T-cell (primary cell): Measurements from ENCODE around the gene DNAI2. TPM values are rescaled to one million over a fixed set of nuclear protein-coding genes. Genes with fewer than 3 reads are reported as not detected.

Source experiments
- ATAC-seq, 4 experiments: fragments of 200-7000 bp in 3 of 4; fragments of 150-1000 bp in 1 of 4; cut with Tn5 transposase; replicated peaks in 1 of 4; 1 replicate in 3 of 4; 2 replicates in 1 of 4; pipeline ENCODE4 v1.10.0; 2021; ENCODE audit warnings: moderate library complexity in 3 of 4, mild to moderate bottlenecking in 2 of 4, moderate number of reproducible peaks in 1 of 4
- CTCF ChIA-PET, 2 donors: fragments of 300-600 bp; sonication (Branson Sonifier 250); formaldehyde crosslinking; loops; one replicate each; lab custom pipeline; 2022; ENCODE audit warnings: antibody characterized with exemption in 2 of 2; lab: Charles Lee
- POLR2A ChIA-PET, 2 donors: fragments of 300-600 bp; sonication (Branson Sonifier 250); formaldehyde crosslinking; loops; one replicate each; lab custom pipeline; 2022; ENCODE audit warnings: antibody characterized with exemption in 2 of 2; lab: Charles Lee
- DNase-seq, 35 experiments: peaks; one replicate each; pipeline versions ENCODE4 v3.0.0 to v3.0.0-alpha.2; 2013 to 2023
- H3K27ac ChIP-seq: one replicate; pipeline ENCODE4 v1.5.1; 2013; ENCODE audit warnings: low read length
- H3K27me3 ChIP-seq, 2 experiments: replicated peaks in 1 of 2; 1 replicate in 1 of 2; 2 replicates in 1 of 2; pipeline versions ENCODE4 v1.6.1 to v1.7.0; 2013; ENCODE audit warnings: low read length in 1 of 2, mixed read lengths in 1 of 2; ENCODE audit not compliant: control insufficient read depth in 2 of 2, insufficient read depth in 2 of 2; ENCODE audit errors: extremely low read depth in 1 of 2
- H3K36me3 ChIP-seq, 2 donors: 1 replicate in 1 of 2; 2 replicates in 1 of 2; pipeline versions ENCODE4 v1.6.1 to v1.7.0; 2013; ENCODE audit warnings: low read length in 1 of 2; ENCODE audit not compliant: control insufficient read depth in 2 of 2, insufficient read depth in 1 of 2; ENCODE audit errors: extremely low read depth in 1 of 2
- H3K4me1 ChIP-seq, 2 experiments: 1 replicate in 1 of 2; 2 replicates in 1 of 2; pipeline versions ENCODE4 v1.6.1 to v1.7.0; 2013; ENCODE audit warnings: low read length in 2 of 2, mixed read lengths in 1 of 2; ENCODE audit not compliant: insufficient read depth in 2 of 2, control insufficient read depth in 1 of 2; ENCODE audit errors: extremely low read depth in 1 of 2
- H3K4me3 ChIP-seq, 2 donors: 1 replicate in 1 of 2; 2 replicates in 1 of 2; pipeline versions ENCODE4 v1.5.1 to v1.7.0; 2013; ENCODE audit warnings: mild to moderate bottlenecking in 2 of 2, low read length in 1 of 2, moderate library complexity in 1 of 2; ENCODE audit not compliant: control insufficient read depth in 1 of 2; ENCODE audit errors: extremely low read depth in 1 of 2
- H3K9me3 ChIP-seq: 2 replicates; pipeline ENCODE4 v1.7.0; 2013
- H3K27ac Mint-ChIP-seq, 2 donors: one replicate each; pipeline ENCODE4 v1.8.0; 2020 to 2021; ENCODE audit warnings: mild to moderate bottlenecking in 2 of 2, mixed read lengths in 2 of 2
- H3K27me3 Mint-ChIP-seq, 2 donors: one replicate each; pipeline ENCODE4 v1.8.0; 2021 to 2022; ENCODE audit warnings: mixed read lengths in 2 of 2
- H3K36me3 Mint-ChIP-seq: one replicate; pipeline ENCODE4 v1.8.0; 2021; ENCODE audit warnings: mixed read lengths
- H3K4me1 Mint-ChIP-seq, 3 donors: one replicate each; pipeline ENCODE4 v1.8.0; 2020 to 2022; ENCODE audit warnings: mixed read lengths in 3 of 3, mild to moderate bottlenecking in 1 of 3
- H3K4me3 Mint-ChIP-seq, 3 donors: one replicate each; pipeline ENCODE4 v1.8.0; 2020 to 2022; ENCODE audit warnings: mild to moderate bottlenecking in 3 of 3, mixed read lengths in 3 of 3, moderate library complexity in 3 of 3
- H3K9me3 Mint-ChIP-seq, 3 donors: one replicate each; pipeline ENCODE4 v1.8.0; 2020 to 2022; ENCODE audit warnings: mixed read lengths in 3 of 3
- WGBS: methylation state at CpG from one replicate; pipeline ENCODE4 v1.1.5; 2013; ENCODE audit warnings: missing lambda C conversion rate; ENCODE audit not compliant: insufficient coverage; 5-methylcytosine and 5-hydroxymethylcytosine counted together
- total RNA-seq, 35 experiments: library from RNA in 6 of 35; stranded (reverse) in 6 of 35; fragments of 120-200 nt in 1 of 35; gene quantifications; one replicate each; pipeline versions ENCODE4 v1.2.1 to v1.2.4 and lab custom pipeline; 2013 to 2026

DNAI2 gene
- total RNA-seq, 5 donors from 2014 or later (not counting 1 experiment from before 2014, with no cell fraction given), result 0.80 to 5.3 (median 1.7) TPM

DNA sequence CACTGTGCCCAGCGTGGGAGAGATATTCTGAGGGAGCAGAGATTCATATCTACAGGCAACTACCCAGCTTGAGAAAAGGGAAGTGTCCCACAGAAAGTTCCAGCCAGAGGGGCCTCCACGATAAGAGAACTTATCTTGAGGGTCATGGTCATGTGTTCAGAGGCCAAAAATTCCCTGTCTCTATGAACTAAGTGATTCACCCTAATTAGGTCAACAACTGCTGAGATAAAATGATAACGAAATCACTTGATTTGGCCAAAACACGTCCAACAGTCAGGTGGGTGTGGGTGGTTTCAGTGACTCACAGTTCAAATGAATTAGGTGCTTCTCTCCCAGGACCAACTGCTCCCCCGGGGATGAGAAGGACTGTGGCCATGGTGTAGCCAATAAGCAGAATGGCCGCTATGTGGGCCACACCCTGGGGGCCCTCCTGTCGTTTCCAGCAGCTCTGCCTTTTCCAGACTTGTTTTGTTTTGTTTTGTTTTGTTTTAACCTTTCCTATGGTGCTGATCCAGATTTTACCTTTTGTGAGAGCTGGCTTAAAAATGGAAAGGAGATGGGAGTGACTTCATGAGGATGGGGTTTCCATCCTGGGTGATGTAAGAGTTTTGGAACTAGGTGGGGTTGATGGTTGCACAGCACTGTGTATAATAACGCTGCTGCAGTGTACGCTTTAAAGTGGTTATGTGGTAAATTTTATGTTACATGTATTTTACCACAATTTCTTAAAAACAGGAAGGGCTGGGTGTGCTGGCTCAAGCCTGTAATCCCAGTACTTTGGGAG lies 8.7 kb downstream of the DNAI2 start:
- H3K9me3 ChIP-seq, result no peaks in the 10 kb centered on the region
- no peaks in the 10 kb centered on the region for H3K36me3 Mint-ChIP-seq
- peaks cover 4 to 63% of the 10 kb centered on the region in 2 experiments for H3K4me1 ChIP-seq
- peak in 33 of 35 experiments; percentile 23 to 75 (median 41) for DNase-seq
- peaks cover 44 to 66% (median 50%) of the 10 kb centered on the region in 3 donors for H3K4me1 Mint-ChIP-seq
- H3K27ac Mint-ChIP-seq, result peak overlapping the region; percentile 95 to 99
- 17% methylated on average over 3 of the region's 9 CpGs for WGBS
- H3K36me3 ChIP-seq, result no peaks in the 10 kb centered on the region
- H3K27me3 ChIP-seq, result no peaks in the 10 kb centered on the region
- no peaks in the 10 kb centered on the region for H3K9me3 Mint-ChIP-seq
- CTCF ChIA-PET, result interaction anchor here (0.6 to 0.7 kb wide), 2 partner anchors 99 to 1678 kb away, joined by 3 read pairs; no protein-coding TSS in a partner anchor
- H3K4me3 ChIP-seq, result no peak overlapping the region
- H3K27me3 Mint-ChIP-seq, result no peaks in the 10 kb centered on the region
- ATAC-seq, result peak; percentile 68 to 83 (median 80)
- H3K4me3 Mint-ChIP-seq, result peak overlapping the region; percentile 48 to 64 (median 57)
- POLR2A ChIA-PET, result no interaction called here
- peak overlapping the region; percentile 91 for H3K27ac ChIP-seq

DNA sequence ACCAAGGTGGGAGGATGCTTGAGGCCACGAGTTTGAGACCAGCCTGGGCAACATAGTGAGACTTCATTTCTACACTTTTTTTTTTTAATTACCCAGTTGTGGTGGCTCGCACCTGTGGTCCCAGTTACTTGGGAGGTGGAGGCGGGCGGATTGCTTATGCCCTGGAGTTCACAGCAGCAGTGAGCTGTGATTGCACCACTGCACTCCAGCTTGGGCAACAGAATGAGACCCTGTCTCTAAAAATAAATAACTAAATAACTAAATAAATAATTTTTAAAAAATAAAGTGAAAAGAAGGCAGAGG lies 9.3 kb downstream of the DNAI2 start:
- Mint-ChIP-seq H3K27me3 (no peaks in the 10 kb centered on the region), H3K4me1 (peaks cover 41 to 67% (median 51%) of the 10 kb centered on the region in 3 donors), H3K4me3 (peak overlapping the region in 2 of 3 donors; percentile 57 to 64), H3K27ac (peak overlapping the region; percentile 95 to 99), H3K9me3 (no peaks in the 10 kb centered on the region), H3K36me3 (no peaks in the 10 kb centered on the region)
- Histone ChIP-seq H3K4me1 (peaks cover 4 to 63% of the 10 kb centered on the region in 2 experiments), H3K36me3 (no peaks in the 10 kb centered on the region), H3K9me3 (no peaks in the 10 kb centered on the region), H3K27me3 (no peaks in the 10 kb centered on the region), H3K4me3 (no peak overlapping the region), H3K27ac (peak overlapping the region; percentile 91)
- no peak for DNase-seq
- ChIA-PET POLR2A (interaction anchor here in 1 of 2 donors (0.5 kb wide), 1 partner anchor 77 kb away, joined by 7 read pairs; no protein-coding TSS in a partner anchor), CTCF (interaction anchor here (0.6 to 0.7 kb wide), 2 partner anchors 98 to 1678 kb away, joined by 3 read pairs; no protein-coding TSS in a partner anchor)
- ATAC-seq, result no peak
- WGBS, result no CpG with 5 or more reads among the region's 4 CpGs

DNA sequence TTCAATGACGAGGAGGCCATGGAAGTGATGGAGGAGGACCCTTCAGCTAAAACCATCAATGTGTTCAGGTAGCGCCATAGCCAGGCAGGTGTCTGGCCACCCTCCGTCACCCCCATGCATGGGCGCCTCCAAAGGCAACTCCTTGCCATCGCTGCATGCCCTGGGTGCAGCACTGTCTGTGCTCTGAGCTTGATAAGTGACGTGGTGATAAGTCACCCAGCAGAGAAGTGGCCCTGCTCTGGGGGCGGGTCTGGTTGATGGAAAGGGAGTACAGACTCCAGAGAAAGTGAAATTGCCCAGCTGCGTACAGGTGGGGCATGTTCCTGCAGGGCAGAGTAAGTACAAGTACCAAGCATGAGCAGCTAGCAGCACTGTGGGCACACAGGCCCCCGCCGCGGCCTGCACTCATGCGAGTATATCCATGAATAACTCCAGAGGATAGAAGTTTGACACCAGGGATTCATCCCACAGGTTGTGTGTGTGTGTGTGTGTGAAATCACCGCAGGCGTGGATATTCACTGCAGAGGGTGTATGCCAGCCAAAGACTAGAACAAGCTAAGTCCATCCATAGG lies 13.1 kb downstream of the DNAI2 start:
- peak overlapping the region; percentile 49 to 76 for H3K27ac Mint-ChIP-seq
- peaks cover 27 to 49% (median 39%) of the 10 kb centered on the region in 3 donors for H3K4me1 Mint-ChIP-seq
- 89% methylated on average over 9 of the region's 14 CpGs for WGBS

DNA sequence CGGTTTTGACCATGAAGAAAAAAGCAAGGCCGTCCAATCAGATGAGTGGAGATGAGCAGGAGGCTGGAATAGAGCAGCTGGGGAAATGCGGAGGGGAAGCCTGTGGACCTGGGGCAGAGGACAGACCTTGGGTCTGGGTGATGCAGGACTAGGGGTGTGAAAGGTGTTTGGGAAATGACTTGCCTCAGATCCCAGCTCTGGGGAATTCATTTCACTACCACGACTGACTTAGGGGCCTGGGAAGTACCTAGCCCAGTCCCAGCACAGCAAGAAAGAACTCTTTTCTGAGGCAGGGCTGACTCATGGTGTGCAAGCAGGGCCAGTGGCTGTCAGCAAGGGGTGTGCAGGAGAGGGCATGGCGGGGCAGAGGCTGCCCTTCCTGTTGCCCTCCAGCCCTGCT lies 14.8 kb downstream of the DNAI2 start:
- peaks cover 16 to 34% (median 25%) of the 10 kb centered on the region in 3 donors for H3K4me1 Mint-ChIP-seq
- peak in 2 of 4 experiments; percentile 27 to 40 for ATAC-seq

More for the DNA sequence above, 13.1 kb downstream of the DNAI2 start:
- ChIA-PET POLR2A (no interaction called here), CTCF (interaction anchor here in 1 of 2 donors (0.7 kb wide), 1 partner anchor 8 kb away, joined by 3 read pairs; no protein-coding TSS in a partner anchor)
- Mint-ChIP-seq H3K9me3 (no peaks in the 10 kb centered on the region), H3K27me3 (no peaks in the 10 kb centered on the region), H3K4me3 (no peak overlapping the region), H3K36me3 (no peaks in the 10 kb centered on the region)
- ATAC-seq, result no peak
- H3K4me3 ChIP-seq, result no peak overlapping the region
- H3K36me3 ChIP-seq, result no peaks in the 10 kb centered on the region
- H3K27ac ChIP-seq, result no peak overlapping the region
- no peaks in the 10 kb centered on the region for H3K27me3 ChIP-seq
- DNase-seq, result no peak
- peaks cover 4 to 37% of the 10 kb centered on the region in 2 experiments for H3K4me1 ChIP-seq
- H3K9me3 ChIP-seq, result no peaks in the 10 kb centered on the region

DNA sequence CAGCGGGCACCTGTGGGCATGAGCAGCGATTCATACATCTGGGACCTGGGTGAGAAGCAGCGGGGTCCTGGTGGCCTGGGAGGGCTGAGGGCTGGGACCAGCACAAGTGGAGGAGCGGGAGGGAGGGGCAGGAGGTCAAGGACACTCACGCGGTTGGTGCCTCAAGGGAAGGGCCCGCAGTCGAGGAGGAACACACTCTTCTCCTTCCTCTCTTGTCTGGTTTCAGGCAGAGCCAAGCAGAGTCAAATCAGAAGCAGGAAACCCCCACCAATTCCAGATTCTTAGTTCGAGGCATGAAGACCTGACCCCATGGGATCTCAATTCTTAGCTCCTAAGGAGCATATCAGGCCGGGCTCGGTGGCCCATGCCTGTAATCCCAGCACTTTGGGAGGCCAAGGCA lies 15.7 kb downstream of the DNAI2 start:
- POLR2A ChIA-PET, result no interaction called here
- CTCF ChIA-PET, result no interaction called here
- Histone ChIP-seq H3K4me1 (peaks cover 2 to 13% of the 10 kb centered on the region in 2 experiments), H3K9me3 (no peaks in the 10 kb centered on the region), H3K27ac (no peak overlapping the region), H3K27me3 (peaks cover 0 to 3% of the 10 kb centered on the region in 2 experiments), H3K36me3 (no peaks in the 10 kb centered on the region), H3K4me3 (no peak overlapping the region)
- Mint-ChIP-seq H3K9me3 (no peaks in the 10 kb centered on the region), H3K27me3 (no peaks in the 10 kb centered on the region), H3K4me3 (no peak overlapping the region), H3K4me1 (peaks cover 11 to 27% (median 16%) of the 10 kb centered on the region in 3 donors), H3K27ac (peak overlapping the region; percentile 52 to 64), H3K36me3 (no peaks in the 10 kb centered on the region)
- ATAC-seq, result no peak
- no peak for DNase-seq
- 66% methylated on average over 4 of the region's 11 CpGs for WGBS

More for the DNA sequence above, 14.8 kb downstream of the DNAI2 start:
- H3K4me3 Mint-ChIP-seq, result no peak overlapping the region
- Histone ChIP-seq H3K27me3 (no peaks in the 10 kb centered on the region), H3K27ac (no peak overlapping the region), H3K4me1 (peaks cover 2 to 21% of the 10 kb centered on the region in 2 experiments), H3K9me3 (no peaks in the 10 kb centered on the region), H3K36me3 (no peaks in the 10 kb centered on the region), H3K4me3 (no peak overlapping the region)
- DNase-seq, result no peak
- ChIA-PET CTCF (no interaction called here), POLR2A (no interaction called here)
- peak overlapping the region; percentile 84 to 86 for H3K27ac Mint-ChIP-seq
- H3K36me3 Mint-ChIP-seq, result no peaks in the 10 kb centered on the region
- 78% methylated on average over 4 of the region's 5 CpGs for WGBS
- H3K27me3 Mint-ChIP-seq, result no peaks in the 10 kb centered on the region
- no peaks in the 10 kb centered on the region for H3K9me3 Mint-ChIP-seq

DNA sequence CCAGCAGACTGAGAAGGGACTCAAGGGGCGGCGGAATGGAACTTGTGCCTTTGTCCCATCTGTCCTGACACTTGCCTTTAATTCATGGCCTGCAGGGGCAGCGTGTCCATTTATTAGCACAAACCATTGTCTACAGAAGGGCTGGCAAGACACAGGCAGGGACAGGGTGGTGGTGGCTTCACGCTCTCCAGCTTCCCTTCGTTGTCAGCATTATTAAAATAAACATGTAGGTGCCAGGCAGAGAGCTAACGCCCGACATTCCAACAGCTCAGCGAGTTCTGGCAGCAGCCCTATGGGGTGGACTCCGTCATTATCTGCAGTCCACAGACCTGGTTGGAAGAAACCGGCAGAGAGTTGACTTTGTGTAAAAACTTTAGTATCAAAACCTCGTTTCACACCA lies 16.3 kb downstream of the DNAI2 start:
- Mint-ChIP-seq H3K36me3 (no peaks in the 10 kb centered on the region), H3K4me3 (no peak overlapping the region), H3K9me3 (no peaks in the 10 kb centered on the region), H3K27me3 (no peaks in the 10 kb centered on the region), H3K4me1 (peaks cover 5 to 20% (median 9%) of the 10 kb centered on the region in 3 donors), H3K27ac (peak overlapping the region in 1 of 2 donors; percentile 36)
- ChIA-PET CTCF (no interaction called here), POLR2A (no interaction called here)
- 88% methylated on average over 8 of the region's 11 CpGs for WGBS
- peaks cover 0 to 3% of the 10 kb centered on the region in 2 experiments for H3K27me3 ChIP-seq
- no peaks in the 10 kb centered on the region for H3K9me3 ChIP-seq
- H3K4me3 ChIP-seq, result no peak overlapping the region
- ATAC-seq, result no peak
- DNase-seq, result no peak
- peaks cover 0 to 6% of the 10 kb centered on the region in 2 experiments for H3K4me1 ChIP-seq
- no peaks in the 10 kb centered on the region for H3K36me3 ChIP-seq
- no peak overlapping the region for H3K27ac ChIP-seq
